Lung microvascular endothelial cell (primary cell): Measurements from ENCODE around the gene SOD1. TPM values are rescaled to one million over a fixed set of nuclear protein-coding genes. Genes with fewer than 3 reads are reported as not detected.
"Not testable (repeated sequence)": the region's sequence is repeated elsewhere in the genome, so short reads cannot be mapped to it uniquely, and the experiment has no call there.

Experiments used
- DNase-seq, 2 donors: peaks; one replicate each; pipeline versions ENCODE4 v3.0.0 to v3.0.0-alpha.2; 2010; ENCODE audit warnings: low read depth in 2 of 2
- total RNA-seq: library from RNA; depleted of rRNA; stranded (reverse); fragments of >200 nt; gene quantifications from 2 replicates; pipeline ENCODE4 v1.2.1, GENCODE V29; 2014

Gene SOD1
- total RNA-seq, result 153 and 169 TPM in 2 replicates

- peak; percentile 93 to 94 for DNase-seq
These were observed at the start of gene SOD1 for GRCh38 chr21:31659536-31660258. SOD1 (plus strand) TSS chr21:31659693; CDS start chr21:31659770, 77 bp downstream.

- DNase-seq, result no peak
These were observed 48.0 kb upstream of the SOD1 start for GRCh38 chr21:31611445-31611844.

GRCh38 chr21:31612894-31613785 is 46.4 kb upstream of the SOD1 start:
- no peak for DNase-seq

GRCh38 chr21:31614705-31615104 is 44.8 kb upstream of the SOD1 start:
- DNase-seq, result no peak

- no peak for DNase-seq
These were observed 43.3 kb upstream of the SOD1 start for GRCh38 chr21:31616216-31616615.

GRCh38 chr21:31618696-31619430 is 40.6 kb upstream of the SOD1 start:
- DNase-seq, result no peak

GRCh38 chr21:31622397-31622796 is 37.1 kb upstream of the SOD1 start:
- DNase-seq, result no peak

GRCh38 chr21:31623664-31624063 is 35.8 kb upstream of the SOD1 start:
- DNase-seq, result peak in 1 of 2 donors; percentile 9

GRCh38 chr21:31624181-31624580 is 35.3 kb upstream of the SOD1 start:
- no peak for DNase-seq

GRCh38 chr21:31624961-31625491 is 34.5 kb upstream of the SOD1 start:
- DNase-seq, result no peak

GRCh38 chr21:31629972-31630711 is 29.4 kb upstream of the SOD1 start:
- DNase-seq, result peak; percentile 77 to 95

- DNase-seq, result not testable (repeated sequence)
These were observed 27.6 kb upstream of the SOD1 start for GRCh38 chr21:31631881-31632280.

GRCh38 chr21:31634993-31635392 is 24.5 kb upstream of the SOD1 start:
- no peak for DNase-seq

- no peak for DNase-seq
These were observed 22.6 kb upstream of the SOD1 start for GRCh38 chr21:31636874-31637273.

- no peak for DNase-seq
These were observed 18.0 kb upstream of the SOD1 start for GRCh38 chr21:31641416-31641922.

GRCh38 chr21:31644643-31645042 is 14.8 kb upstream of the SOD1 start:
- DNase-seq, result no peak

GRCh38 chr21:31647650-31648049 is 11.8 kb upstream of the SOD1 start:
- no peak for DNase-seq

- DNase-seq, result no peak
These were observed 8.6 kb upstream of the SOD1 start for GRCh38 chr21:31650930-31651329.

GRCh38 chr21:31651491-31651890 is 8.0 kb upstream of the SOD1 start:
- not testable (repeated sequence) for DNase-seq

GRCh38 chr21:31654340-31654739 is 5.2 kb upstream of the SOD1 start:
- DNase-seq, result no peak
